GM06990 (cell line): ENCODE data around the gene ANKMY2.

ENCODE experiments used
- DNase-seq: peaks from one replicate; pipeline ENCODE4 v3.0.0-alpha.2; 2011; ENCODE audit not compliant: insufficient read length; ENCODE audit errors: extremely low read depth
- H3K27me3 ChIP-seq: replicated peaks from 2 replicates; pipeline ENCODE4 v1.6.0; 2011; ENCODE audit warnings: low read length; ENCODE audit not compliant: control insufficient read depth, insufficient read depth
- H3K36me3 ChIP-seq: 2 replicates; pipeline ENCODE4 v1.5.1; 2011; ENCODE audit warnings: low read length; ENCODE audit not compliant: control insufficient read depth, insufficient read depth
- H3K4me3 ChIP-seq: replicated peaks from 2 replicates; pipeline ENCODE4 v1.5.1; 2011; ENCODE audit warnings: low read depth, mild to moderate bottlenecking, control low read depth, low read length
- TF ChIP-seq, protein P1 (sequence below): IDR thresholded peaks from 2 replicates; pipeline ENCODE4 v1.5.1; 2011; ENCODE audit warnings: low read length, control low read depth, mild to moderate bottlenecking, inconsistent platforms; ENCODE audit not compliant: insufficient read depth, poor library complexity, severe bottlenecking

Gene ANKMY2

GRCh38 chr7:16644157-16644556, 1.4 kb downstream of the ANKMY2 start:
- no peak for DNase-seq
- Histone ChIP-seq H3K4me3 (no peak overlapping the region), H3K36me3 (no peaks in the 10 kb centered on the region), H3K27me3 (peaks cover 2% of the 10 kb centered on the region; the same call in 1 of the 2 replicates)
- TF ChIP-seq, protein P1, sequence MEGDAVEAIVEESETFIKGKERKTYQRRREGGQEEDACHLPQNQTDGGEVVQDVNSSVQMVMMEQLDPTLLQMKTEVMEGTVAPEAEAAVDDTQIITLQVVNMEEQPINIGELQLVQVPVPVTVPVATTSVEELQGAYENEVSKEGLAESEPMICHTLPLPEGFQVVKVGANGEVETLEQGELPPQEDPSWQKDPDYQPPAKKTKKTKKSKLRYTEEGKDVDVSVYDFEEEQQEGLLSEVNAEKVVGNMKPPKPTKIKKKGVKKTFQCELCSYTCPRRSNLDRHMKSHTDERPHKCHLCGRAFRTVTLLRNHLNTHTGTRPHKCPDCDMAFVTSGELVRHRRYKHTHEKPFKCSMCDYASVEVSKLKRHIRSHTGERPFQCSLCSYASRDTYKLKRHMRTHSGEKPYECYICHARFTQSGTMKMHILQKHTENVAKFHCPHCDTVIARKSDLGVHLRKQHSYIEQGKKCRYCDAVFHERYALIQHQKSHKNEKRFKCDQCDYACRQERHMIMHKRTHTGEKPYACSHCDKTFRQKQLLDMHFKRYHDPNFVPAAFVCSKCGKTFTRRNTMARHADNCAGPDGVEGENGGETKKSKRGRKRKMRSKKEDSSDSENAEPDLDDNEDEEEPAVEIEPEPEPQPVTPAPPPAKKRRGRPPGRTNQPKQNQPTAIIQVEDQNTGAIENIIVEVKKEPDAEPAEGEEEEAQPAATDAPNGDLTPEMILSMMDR, result no peak

GRCh38 chr7:16638282-16639280, 7.0 kb downstream of the ANKMY2 start:
- Histone ChIP-seq H3K4me3 (no peak overlapping the region), H3K27me3 (no peaks in the 10 kb centered on the region; the same call in 1 of the 2 replicates), H3K36me3 (no peaks in the 10 kb centered on the region)
- TF ChIP-seq, protein P1, result no peak
- no peak for DNase-seq

DNA sequence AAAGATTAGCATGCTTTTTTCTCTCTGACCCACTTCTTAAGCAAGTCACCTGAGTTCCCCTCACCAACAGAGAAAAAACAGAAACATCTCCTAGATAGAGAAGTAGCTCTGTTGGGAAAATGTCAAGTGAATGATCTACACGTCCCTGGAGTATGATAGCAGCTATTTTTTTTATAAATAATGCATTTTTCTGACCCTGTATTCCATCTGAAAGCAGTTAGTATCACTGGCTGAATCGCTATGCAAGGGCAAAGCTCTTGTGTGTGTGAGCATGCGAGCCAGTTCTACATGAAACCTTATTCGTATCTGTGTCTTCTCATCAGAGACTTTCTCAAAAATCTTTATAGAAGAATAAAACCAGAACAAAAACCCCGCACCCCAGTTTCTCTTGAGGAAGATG, 8.2 kb downstream of the ANKMY2 start:
- DNase-seq, result no peak
- no peaks in the 10 kb centered on the region for H3K36me3 ChIP-seq
- H3K27me3 ChIP-seq, result no peaks in the 10 kb centered on the region; the same call in 1 of the 2 replicates
- TF ChIP-seq, protein P1, result no peak
- no peak overlapping the region for H3K4me3 ChIP-seq

DNA sequence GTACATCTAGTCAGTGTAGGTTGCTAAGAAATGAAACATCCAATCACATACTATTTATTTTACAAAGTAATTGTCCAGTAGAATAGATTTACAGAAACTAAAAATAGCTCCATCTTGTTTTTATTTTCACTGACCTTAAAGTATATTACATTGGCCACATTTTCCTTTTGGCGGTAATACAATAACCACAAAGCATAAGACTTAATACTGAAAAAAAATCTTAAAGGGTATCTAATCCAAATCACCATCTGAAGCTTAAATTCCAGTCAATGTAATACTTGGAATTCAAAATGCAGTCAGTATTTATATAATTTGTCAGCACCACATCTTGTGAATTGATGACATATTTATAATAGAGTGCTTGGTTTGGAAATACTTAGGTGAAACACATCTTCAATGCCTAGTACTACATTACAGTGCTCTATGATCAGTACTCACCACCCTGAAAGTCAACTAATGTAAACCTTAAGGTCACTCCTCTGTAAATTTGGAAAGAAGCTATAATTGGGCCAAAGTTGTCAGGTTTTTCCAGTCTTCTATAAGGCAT, 8.9 kb downstream of the ANKMY2 start:
- H3K27me3 ChIP-seq, result no peaks in the 10 kb centered on the region; the same call in 1 of the 2 replicates
- H3K36me3 ChIP-seq, result no peaks in the 10 kb centered on the region
- no peak overlapping the region for H3K4me3 ChIP-seq
- DNase-seq, result no peak
- TF ChIP-seq, protein P1, result no peak

DNA sequence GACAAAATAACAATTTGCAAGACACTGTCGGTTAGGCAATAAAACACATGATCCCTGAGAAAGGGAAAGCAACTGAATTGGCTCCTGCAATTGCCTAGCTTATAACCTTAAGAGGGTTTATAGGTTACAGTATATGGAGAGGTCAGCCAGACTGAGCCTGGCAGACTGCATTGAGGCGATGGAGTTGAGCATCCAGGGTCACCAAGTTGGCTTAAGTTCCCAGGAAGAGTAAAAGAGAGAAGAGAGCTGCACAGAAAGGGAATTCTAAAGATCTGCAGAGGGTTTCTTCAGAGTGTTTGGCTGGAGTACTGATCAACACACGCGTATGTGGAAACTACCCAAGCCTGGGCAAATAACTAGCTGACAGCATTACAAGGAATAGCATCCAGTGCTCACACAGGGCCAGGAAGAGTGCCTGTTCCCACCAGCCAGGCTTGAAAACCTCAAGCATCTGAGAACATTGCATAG, 11.2 kb downstream of the ANKMY2 start:
- Histone ChIP-seq H3K27me3 (no peaks in the 10 kb centered on the region; the same call in 1 of the 2 replicates), H3K36me3 (no peaks in the 10 kb centered on the region), H3K4me3 (no peak overlapping the region)
- DNase-seq, result no peak
- TF ChIP-seq, protein P1, result no peak
